ENCODE measurements around the gene COQ5.

The COQ5 gene

GRCh38 chr12:120481022-120481767, 47.8 kb downstream of the COQ5 start:
- DNase-seq: no peak

DNA sequence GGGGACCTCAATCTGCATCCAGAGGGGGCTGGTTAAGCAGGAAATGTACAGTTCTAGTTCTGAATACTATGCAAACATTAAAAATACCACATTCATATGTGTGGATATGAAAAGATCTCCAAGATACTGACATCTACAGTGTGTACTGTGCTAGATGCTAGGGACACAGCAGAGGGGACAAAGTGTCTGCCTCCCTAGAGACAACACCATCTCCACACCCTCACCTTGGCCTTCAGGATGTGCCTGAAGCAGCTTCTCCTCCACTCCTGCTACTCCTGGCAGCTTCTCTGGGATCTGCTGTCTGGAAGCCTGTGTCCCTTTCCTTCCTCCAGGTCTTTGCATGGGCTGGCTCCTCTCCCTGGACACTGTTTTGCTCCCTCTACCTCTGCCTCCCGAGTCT, 48.7 kb downstream of the COQ5 start:
- no peak for DNase-seq

- no peak for DNase-seq
Measured at GRCh38 chr12:120479458-120479857, 49.5 kb downstream of the COQ5 start.

GRCh38 chr12:120475643-120476042, 53.3 kb downstream of the COQ5 start:
- DNase-seq: no peak

GRCh38 chr12:120474616-120474960, 54.4 kb downstream of the COQ5 start:
- no peak for DNase-seq

GRCh38 chr12:120473807-120474615, 54.9 kb downstream of the COQ5 start:
- DNase-seq: no peak

- DNase-seq: no peak
Measured at GRCh38 chr12:120472521-120472920, 56.4 kb downstream of the COQ5 start.

- DNase-seq: no peak
Measured at GRCh38 chr12:120470150-120470784, 58.7 kb downstream of the COQ5 start.

DNA sequence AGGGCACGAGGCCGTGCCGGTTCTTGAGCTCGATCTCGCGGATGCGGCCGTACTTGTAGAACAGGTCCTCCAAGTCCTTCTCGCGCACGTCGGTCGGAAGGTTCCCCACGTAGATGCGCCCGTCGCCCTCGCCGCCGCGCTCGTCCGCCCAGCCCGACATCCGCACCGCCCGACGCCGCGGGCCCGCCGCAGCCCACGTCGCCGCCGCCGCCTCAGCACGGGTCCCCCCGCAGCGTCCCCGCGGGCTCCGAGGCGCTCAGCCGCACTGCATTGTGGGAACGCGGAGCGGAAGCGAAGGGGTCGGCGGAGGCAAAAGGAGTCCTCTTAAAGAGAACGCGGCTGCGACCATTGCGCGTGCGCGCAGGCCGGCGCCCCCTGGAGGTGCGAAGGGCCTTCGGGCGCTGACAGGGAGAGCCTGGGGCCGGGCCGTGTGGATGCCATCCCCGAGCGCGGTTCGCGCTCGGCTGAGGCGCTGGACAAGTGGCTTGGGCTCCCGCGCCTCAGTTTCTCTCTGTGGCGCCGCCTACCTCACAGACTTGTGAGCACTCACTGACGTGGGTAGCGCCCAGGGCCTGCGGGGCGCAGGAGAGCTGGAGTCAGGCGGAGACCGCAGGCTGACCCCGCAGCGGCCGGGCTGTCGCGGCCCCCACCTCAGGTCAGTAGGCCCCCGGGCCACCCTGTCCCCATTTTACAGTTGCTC, 59.4 kb downstream of the COQ5 start, which contains the start of gene SRSF9:
Gene SRSF9 (minus strand): TSS at position 299 of the 700 bp plus-strand sequence. CDS start 139 bp downstream, at position 160.
- peak; percentile 69 for DNase-seq

DNA sequence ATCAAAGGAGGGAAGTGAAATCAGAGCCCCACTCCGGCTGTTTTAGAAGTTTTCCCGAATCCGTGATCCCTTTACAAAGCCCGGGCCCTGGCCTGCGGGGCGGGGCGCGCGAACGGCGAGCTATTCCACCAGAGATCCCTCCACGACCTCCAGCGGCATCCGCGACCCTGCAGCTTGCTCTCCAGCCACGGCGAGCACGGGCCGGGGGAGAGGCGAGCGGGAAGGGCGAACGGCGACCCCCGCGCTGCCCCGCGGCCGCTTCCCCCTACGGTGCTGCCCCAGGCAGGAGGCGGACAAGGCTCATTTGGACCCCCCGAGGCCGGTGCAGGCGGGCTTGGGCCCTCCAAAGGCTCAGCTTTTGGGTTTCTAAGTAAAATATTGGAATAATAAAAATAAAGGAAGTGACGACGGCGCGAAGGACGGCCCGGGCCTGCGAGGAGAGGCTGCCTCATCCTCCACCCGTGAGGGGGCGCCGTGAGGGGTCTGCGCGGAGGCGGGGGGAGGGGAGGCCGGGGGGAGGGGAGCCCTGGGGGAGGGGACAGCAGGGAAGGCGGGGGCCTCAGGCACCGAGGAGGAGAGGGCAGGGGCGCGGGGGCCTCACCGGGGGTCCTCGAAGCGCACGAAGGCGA, 60.0 kb downstream of the COQ5 start:
- DNase-seq: no peak

DNA sequence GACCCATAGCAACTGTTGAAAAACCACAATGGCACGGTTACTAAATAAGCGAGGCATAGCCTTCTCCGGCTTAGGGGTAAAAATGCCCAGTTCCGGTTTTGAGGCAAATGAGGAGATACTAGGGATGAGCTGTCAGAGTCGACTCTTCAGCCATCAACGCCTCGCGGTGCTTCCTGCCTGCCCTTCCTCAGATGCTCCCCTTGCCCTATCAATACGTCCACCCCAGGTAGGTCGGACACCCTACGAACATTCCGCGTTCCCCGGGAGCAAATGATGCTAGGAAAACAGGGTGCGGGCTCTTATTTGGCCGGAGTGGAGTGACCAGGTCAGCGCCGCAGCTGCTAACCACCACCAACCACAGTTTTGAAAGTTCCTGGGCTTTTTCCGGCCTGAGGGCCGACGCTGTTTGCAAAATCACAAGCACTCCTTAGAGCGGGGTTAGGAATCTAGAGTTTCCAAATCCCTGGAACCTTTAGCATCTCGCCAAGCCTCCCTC, 60.6 kb downstream of the COQ5 start:
- no peak for DNase-seq

DNA sequence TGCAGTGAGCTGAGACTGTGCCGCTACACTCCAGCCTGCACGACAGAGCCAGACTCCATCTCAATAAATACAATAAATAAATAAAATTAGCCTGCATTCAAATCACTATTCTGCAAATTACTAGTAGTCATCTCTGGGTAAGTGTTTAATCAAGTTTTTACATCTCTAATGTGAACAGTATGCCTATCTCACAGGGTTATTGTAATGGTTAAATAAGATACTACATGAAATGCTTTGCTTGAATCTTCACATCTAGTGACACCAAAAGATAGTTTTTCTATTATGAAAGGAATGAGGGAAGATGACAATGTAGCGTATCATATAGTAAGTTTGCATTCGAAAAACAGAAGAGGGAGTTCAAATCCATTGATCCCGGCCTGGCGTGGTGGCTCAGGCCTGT, 61.5 kb downstream of the COQ5 start:
- no peak for DNase-seq

- no peak for DNase-seq
Measured at GRCh38 chr12:120466560-120467315, 62.2 kb downstream of the COQ5 start.

- no peak for DNase-seq
Measured at GRCh38 chr12:120465756-120466155, 63.2 kb downstream of the COQ5 start.

DNA sequence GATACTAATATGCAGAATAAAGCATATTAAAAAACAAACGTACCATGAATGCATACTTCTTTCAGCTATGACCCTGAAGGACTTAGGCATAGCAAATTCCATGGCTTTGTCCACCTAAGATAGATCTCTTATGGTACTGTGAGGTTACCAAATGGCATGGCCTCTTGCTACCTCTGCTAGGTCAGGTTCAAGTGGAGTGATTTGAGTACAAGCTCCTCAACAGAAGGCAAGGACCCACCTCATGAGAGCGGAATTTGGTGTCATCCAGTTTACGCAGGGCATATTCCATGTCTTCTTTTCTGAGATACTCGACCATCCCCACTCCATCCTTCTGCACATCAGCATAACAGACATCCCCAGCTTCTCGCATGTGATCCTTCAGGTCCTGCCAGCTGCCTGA, 65.2 kb downstream of the COQ5 start:
- DNase-seq: no peak

DNA sequence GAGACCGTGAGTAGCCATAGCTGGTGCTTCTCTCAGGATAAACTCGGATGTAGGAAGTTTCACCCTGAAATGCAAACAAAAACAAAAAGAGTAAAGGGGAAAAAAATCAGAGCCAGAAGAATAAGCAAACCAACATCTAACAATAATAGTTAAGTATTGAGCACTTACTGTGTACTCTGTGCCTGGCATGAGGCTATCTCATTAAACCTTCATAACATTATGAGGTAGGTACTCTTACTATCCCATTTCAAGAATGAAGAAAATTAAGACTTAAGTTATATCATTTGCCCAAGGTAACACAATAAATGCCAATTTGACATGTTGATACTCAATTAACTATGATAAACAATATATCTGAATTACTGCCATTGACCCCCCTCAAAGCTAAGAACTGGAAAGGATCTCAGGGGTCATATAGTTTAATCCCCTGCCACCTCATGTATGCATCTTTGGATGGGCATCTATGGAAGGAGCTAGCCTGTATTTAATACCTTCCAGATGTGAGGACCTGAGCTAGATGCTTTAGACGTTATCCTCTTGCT, 66.8 kb downstream of the COQ5 start:
- no peak for DNase-seq

DNA sequence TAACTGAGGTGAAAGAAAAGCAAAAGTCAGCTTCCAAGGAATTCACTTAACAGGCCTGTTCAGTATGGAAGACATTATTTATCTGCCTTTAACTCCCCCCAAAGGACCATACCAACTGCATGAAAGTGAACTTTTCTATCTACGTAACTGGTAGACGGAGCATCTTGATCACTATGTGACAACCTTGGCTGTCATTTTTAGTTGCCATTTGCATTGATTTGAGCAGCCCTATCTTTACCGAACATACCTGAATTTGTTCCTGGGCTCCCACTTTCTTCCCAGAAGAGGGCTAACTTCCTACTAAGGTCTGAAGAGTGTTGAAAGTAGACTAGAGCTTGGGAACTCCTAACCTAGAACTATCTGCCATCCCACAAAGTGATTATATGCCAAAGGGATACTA, 68.8 kb downstream of the COQ5 start:
- no peak for DNase-seq

GRCh38 chr12:120457133-120457532, 71.8 kb downstream of the COQ5 start:
- DNase-seq: no peak

DNA sequence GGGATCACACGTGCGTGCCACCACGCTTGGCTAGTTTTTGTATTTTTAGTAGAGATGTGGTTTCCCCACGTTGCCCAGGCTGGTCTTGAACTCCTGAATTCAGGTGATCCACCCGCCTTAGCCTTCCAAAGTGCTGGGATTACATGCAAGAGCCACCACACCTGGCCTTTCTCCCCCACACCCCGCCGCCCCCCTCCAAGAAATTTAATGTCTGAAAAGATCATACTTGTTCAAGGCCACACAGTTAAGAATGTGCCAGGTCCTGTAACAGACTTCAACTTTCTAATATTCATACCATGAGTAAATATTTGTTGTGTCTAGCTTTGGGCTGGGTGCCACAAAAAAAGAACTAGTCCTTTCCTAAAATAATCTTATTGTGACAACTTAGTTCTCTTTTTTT, 73.7 kb downstream of the COQ5 start:
- DNase-seq: no peak

DNA sequence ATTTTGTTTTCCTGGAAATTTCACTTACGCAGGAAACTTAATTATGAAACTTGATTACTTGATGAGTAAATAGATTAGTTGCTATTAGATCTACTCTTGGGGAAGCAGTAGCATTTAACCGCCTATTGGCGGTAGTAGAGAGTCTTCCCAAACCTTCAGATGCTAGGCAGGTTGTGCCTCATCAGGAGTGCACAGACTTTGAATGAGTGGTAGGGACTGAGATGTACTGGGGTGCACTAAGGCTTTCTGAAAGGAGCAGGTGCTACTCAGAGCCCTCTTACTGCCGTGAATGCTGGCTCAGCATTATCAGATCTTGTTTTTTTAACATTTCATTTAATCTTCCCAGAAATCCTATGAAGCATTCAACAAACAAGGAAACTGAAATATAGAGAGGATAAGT, 75.0 kb downstream of the COQ5 start:
- DNase-seq: no peak

Measured in DMS 273 treated with DMSO at 0.1 percent for 48 hours (cell line).